GM12801 (cell line): ENCODE measurements around the gene SIPA1L3.

Experiments used
- TF ChIP-seq, protein P1 (sequence below): IDR thresholded peaks from one replicate; pipeline ENCODE4 v1.5.1; 2011; ENCODE audit warnings: control low read depth; ENCODE audit not compliant: insufficient read length; ENCODE audit errors: extremely low read depth

The SIPA1L3 gene

DNA sequence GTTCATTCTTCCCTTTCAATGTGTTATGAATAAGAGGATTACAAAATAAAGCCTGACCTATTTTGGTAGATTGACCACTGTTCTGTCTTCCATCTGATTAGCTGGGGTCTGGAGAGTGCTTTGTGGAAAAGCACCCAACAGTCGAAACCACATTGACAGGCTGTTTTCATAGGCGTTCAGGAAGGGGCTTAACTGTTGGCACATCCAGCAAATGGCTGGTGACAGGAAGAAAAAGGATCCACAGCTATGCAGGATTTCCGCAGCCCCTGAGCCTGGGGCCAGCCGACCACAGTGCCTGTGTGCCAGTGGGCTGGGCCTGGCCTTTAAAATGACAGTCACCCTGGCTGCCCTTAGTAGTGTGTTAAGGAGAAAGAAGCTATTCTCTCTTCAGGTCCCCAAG is 113.3 kb downstream of the SIPA1L3 start:
- TF ChIP-seq, protein P1, sequence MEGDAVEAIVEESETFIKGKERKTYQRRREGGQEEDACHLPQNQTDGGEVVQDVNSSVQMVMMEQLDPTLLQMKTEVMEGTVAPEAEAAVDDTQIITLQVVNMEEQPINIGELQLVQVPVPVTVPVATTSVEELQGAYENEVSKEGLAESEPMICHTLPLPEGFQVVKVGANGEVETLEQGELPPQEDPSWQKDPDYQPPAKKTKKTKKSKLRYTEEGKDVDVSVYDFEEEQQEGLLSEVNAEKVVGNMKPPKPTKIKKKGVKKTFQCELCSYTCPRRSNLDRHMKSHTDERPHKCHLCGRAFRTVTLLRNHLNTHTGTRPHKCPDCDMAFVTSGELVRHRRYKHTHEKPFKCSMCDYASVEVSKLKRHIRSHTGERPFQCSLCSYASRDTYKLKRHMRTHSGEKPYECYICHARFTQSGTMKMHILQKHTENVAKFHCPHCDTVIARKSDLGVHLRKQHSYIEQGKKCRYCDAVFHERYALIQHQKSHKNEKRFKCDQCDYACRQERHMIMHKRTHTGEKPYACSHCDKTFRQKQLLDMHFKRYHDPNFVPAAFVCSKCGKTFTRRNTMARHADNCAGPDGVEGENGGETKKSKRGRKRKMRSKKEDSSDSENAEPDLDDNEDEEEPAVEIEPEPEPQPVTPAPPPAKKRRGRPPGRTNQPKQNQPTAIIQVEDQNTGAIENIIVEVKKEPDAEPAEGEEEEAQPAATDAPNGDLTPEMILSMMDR = no peak

DNA sequence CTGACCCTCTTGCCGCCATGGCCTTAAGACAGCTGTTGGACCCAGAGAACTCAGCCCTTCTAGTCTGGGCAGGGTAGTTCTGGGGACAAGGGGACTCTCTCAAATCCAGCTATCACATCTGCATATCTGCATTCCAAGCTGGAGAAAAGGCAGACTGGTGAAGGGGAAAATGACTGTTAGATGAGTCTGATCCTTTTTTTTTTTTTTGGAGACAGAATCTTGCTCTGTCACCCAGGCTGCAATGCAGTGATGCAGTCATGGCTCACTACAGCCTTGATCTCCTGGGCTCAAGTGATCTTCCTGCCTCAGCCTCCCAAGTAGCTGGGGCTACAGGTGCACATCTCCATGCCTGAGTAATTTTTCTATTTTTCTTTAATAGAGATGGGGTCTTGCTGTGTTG is 114.3 kb downstream of the SIPA1L3 start:
- TF ChIP-seq, protein P1 = no peak

DNA sequence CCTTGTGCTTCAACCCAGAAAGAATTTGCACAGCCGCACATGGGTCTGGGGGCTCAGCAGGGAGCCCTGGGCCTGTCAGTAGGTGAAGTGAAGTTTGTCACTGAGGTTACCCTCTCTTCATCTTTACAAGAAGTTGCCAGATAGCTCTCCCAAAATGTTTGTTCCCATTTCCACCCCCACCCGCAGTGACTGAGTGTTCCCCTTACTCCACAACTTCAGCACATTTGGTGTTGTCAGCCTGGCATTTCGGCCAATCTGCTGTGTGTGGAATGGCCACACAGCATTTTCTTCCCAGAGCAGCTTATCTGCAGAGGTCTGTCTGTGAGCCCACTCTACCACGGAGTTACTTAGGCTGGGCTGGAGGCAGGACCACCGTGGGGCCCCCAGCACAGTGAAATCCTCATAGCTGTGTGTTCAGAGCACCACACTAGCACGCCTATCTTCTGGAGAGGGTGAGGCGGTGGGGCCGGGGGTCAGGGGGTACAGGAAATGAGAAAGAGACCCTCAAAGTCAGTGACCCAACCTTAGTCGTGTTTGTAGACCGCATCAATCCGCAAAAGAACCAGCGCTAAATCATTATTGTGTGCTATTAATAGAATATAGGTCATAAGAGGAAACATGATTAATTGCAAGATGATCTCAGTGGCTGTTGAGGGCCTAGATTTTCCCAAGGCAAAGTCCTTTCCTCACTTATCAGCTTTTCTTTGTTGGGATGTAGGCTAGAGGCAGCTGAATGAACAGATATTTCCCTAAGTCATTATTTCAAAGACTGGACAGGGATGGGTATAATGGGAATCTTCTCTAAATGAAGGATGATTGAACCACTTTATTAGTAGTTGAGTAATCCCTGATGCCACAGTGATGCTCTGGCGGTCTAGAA is 116.0 kb downstream of the SIPA1L3 start:
- TF ChIP-seq, protein P1 = no peak

DNA sequence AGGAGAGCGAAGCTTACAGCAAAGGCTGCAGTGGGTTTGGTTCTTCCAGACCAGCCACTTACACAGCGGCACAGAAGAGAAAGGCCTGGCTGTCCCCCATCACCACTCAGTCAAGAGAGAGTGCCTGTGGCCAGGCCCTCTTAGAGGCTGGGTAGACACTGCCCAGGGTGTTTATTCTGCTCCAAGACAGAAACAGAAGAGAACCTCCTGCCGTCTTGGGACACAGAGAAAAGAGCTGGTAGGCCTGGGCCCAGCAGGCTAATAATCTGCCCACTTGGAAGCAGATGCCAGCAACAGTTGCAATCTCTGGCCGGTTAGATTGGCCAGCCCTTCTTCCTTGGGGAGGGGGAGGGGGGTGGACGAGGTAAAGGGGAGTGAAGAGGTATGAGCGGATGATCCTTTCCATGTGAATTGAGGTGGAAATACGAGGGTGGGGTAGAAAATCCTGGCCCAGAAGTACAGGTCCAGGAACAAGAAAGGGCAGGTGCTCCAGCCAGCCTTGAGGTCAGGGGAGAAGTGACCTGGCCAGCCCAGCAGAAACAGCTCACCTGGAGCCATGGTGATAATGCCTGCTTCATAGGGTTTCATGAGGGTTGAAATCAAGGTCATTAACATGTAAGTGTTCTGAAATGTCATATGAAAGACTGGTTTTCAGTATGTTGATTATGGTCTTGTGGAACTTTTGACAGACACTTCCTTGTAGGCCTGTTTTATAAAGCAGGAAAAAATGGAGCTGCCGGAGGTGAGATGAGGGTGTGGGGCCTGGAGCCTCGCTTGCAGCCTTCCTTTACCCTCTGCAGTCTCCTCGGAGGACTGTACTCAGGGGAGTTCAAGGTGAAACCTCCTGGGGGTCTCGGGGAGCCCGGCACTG is 116.9 kb downstream of the SIPA1L3 start:
- TF ChIP-seq, protein P1 = no peak

DNA sequence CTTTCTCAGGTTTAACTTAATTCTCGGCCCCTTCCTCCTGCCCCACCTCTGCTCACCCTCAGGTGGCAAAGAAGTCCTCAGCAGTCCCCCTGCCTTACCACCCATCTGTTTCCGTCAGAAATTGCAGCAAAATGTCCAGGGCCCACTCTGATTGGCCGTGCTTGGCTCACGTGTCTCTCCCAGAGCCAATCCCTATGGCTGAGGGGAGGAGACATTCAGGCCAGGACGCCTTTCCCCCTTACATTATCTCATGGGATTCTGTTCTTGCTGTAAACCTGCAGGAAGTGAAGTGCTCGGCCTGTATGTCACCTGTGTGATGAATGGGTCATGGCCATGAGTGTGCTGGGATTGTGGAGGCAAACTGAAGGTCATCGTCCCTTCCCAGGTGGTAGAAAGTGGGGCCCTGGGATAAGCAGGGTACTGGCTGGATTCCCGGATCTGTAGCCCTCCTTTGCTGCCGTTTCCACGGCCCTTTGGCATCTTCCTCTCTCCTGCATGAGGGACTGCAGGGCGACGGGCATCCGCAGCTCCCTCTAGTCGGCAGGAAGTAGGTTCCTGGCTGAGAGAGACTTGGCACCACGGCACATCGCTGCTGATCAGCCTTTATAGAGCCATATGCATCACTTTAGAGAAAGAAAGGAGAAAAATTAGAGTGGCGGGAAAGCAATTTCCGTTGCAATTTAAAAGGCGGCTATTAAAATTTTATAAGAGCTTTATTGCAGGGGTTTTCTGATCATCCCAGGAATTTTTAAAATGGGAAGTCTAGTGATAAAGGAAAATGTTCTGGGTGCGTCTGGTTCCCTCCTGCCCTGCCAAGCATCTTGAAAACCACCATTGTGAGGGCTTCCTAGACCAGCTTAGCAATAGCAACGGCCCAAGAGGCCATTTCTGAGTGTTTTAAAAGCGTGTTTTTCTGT is 118.2 kb downstream of the SIPA1L3 start:
- TF ChIP-seq, protein P1 = no peak

DNA sequence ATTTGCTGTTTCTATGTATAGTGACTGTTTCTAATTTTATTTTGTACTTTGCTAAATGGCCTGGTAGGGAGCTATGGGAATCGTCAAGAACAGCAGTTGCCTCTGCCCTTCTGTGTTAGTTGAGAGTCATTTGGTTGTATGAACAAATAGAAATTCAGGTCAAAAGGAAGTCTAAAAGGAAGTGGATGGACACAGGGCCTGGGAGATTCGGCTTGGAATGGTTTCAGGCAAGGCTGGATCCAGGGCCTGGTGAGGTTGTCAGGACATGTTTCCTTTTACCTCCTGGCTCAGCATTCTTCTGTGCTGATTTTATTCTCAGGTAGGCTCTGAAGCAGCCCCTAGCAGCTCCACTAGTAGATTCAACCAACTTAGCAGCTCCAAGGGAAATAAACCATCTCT is 118.9 kb downstream of the SIPA1L3 start:
- TF ChIP-seq, protein P1 = no peak
